ENCODE data around the gene SH2D1B.

- TF ChIP-seq CTCF (IDR thresholded peaks at IDR 0.05; ENCODE audit: low read length) = no peak
- no peak for TF ChIP-seq EZH2 (IDR thresholded peaks at IDR 0.05; ENCODE audit: borderline replicate concordance, low read length)
These were observed 38.9 kb downstream of the SH2D1B start for GRCh38 chr1:162373072-162373427.

Measured in OCI-LY1 (cell line).